ENCODE measurements around the gene NAP1L4. TPM values are rescaled to one million over a fixed set of nuclear protein-coding genes. Genes with fewer than 3 reads are reported as not detected.
A peak's percentile ranks its signal among the peaks of the same experiment; 100 is the strongest.

The NAP1L4 gene
- total and polyA plus RNA-seq, 5 donors: 132 to 188 (median 152) TPM

DNA sequence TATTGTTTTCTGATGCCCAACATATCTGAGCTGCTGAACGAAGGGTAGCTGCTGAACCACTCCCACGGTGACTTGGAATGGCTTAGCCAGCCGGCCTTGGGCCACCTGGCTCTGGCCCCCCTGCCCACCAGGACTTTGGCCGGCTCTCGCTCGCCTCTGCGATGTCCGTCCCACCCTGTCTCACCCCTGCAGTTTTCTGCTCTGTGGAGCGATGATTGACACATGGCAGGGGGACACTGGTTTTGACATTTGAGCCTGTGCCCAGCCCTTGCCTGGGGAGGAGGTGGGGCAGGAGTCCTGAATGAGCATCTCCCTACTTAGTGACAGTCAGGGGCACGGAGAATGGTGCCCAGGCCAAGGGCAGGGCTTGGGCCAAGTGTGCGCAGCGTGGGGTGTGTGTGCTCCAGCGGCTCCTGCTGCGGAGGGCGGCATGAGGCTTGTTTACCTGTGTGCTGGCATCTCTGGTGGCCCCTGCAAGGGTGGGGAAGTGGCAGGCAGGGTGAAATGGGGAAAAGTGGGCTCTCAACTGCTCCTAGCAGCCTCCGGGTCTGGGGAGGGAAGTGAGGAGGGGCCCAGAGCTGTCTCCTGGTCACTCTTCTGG is 90.8 kb downstream of the NAP1L4 start:
- ATAC-seq: peak; percentile 1 to 4
- peak in 1 of 3 donors; percentile 64 for DNase-seq
- peak overlapping the region; percentile 67 for H3K4me3 ChIP-seq (ENCODE audit: low read length)
- 77% methylated on average over 16 of the region's 16 CpGs for WGBS
- H3K4me1 ChIP-seq (ENCODE audit: control insufficient read depth, insufficient read depth, low read length): no peaks in the 10 kb centered on the region
- H3K9me3 ChIP-seq (ENCODE audit: control insufficient read depth, low read length): no peaks in the 10 kb centered on the region
- no peaks in the 10 kb centered on the region for H3K27me3 ChIP-seq (ENCODE audit: control insufficient read depth, insufficient read depth)
- H3K27ac ChIP-seq (ENCODE audit: low read length): peak overlapping the region; percentile 63
- intact Hi-C loops (cut with DNase I): no loop called here

GRCh38 chr11:2899080-2899783 is 92.9 kb downstream of the NAP1L4 start:
- Histone ChIP-seq H3K27ac (ENCODE audit: low read length) (no peak overlapping the region), H3K27me3 (ENCODE audit: control insufficient read depth, insufficient read depth) (no peaks in the 10 kb centered on the region), H3K9me3 (ENCODE audit: control insufficient read depth, low read length) (no peaks in the 10 kb centered on the region), H3K4me1 (ENCODE audit: control insufficient read depth, insufficient read depth, low read length) (no peaks in the 10 kb centered on the region), H3K4me3 (ENCODE audit: low read length) (no peak overlapping the region)
- peak in 1 of 3 donors; percentile 75 for DNase-seq
- 63% methylated on average over 13 of the region's 13 CpGs for WGBS
- no peak for ATAC-seq
- intact Hi-C loops (cut with DNase I): loop anchor here in 2 of 4 donors (10.0 kb wide), 2 partner anchors 474 to 594 kb away; partner anchors contain the start of genes C11orf21 (in 1 of the 2) and TSPAN32 (in 1 of the 2)

DNA sequence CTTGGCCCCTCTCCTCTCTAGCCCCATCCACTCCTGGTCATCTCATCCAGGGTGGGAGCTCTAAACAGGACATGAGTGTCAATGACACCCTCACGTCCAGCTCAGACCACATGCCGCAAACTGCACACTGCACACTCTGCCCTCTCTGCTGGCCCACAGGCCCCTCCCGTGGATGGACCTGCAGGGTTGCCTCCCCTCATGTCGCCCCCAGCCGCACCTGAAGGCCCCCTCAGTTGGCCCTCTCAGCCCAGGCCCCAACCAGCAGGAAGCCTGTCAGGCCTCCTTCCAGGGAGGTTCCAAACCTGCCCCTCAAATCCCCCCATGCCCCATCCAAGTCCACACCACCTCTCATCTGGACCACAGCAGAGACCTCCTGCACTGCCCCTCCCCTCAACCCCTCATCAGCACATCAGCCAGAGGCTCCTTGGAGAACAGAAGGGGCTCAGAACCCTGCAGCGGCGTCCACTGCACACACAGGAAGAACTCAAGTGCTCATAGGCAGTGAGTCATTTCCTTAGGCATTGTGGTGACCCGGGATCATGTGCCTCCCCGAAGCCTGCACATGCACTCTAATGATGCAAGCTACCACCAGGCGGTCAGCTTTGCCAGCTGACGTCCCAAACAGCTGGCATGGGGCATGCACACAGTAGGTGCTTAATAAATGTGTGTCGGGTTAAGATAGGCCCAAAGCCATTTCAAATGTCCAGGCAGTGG is 93.6 kb downstream of the NAP1L4 start:
- peak; percentile 63 to 76 (median 72) for DNase-seq
- H3K27ac ChIP-seq (ENCODE audit: low read length): no peak overlapping the region
- peak; percentile 10 to 61 for ATAC-seq
- H3K9me3 ChIP-seq (ENCODE audit: control insufficient read depth, low read length): no peaks in the 10 kb centered on the region
- no peaks in the 10 kb centered on the region for H3K4me1 ChIP-seq (ENCODE audit: control insufficient read depth, insufficient read depth, low read length)
- intact Hi-C loops (cut with DNase I): loop anchor here in 2 of 4 donors (10.0 kb wide), 2 partner anchors 474 to 594 kb away; partner anchors contain the start of genes C11orf21 (in 1 of the 2) and TSPAN32 (in 1 of the 2)
- WGBS: 62% methylated on average over 12 of the region's 12 CpGs
- no peaks in the 10 kb centered on the region for H3K27me3 ChIP-seq (ENCODE audit: control insufficient read depth, insufficient read depth)
- no peak overlapping the region for H3K4me3 ChIP-seq (ENCODE audit: low read length)

GRCh38 chr11:2897048-2897447 is 95.1 kb downstream of the NAP1L4 start:
- intact Hi-C loops (cut with DNase I): loop anchor here in 2 of 4 donors (10.0 kb wide), 2 partner anchors 472 to 592 kb away; partner anchors contain the start of genes C11orf21 (in 1 of the 2) and TSPAN32 (in 1 of the 2)
- H3K27ac ChIP-seq (ENCODE audit: low read length): no peak overlapping the region
- no peaks in the 10 kb centered on the region for H3K4me1 ChIP-seq (ENCODE audit: control insufficient read depth, insufficient read depth, low read length)
- H3K27me3 ChIP-seq (ENCODE audit: control insufficient read depth, insufficient read depth): no peaks in the 10 kb centered on the region
- WGBS: 90% methylated on average over 6 of the region's 6 CpGs
- DNase-seq: peak in 2 of 3 donors; percentile 54 to 55
- ATAC-seq: no peak
- H3K9me3 ChIP-seq (ENCODE audit: control insufficient read depth, low read length): no peaks in the 10 kb centered on the region
- H3K4me3 ChIP-seq (ENCODE audit: low read length): no peak overlapping the region

- H3K9me3 ChIP-seq (ENCODE audit: control insufficient read depth, low read length): no peaks in the 10 kb centered on the region
- WGBS: 72% methylated on average over 9 of the region's 9 CpGs
- H3K27me3 ChIP-seq (ENCODE audit: control insufficient read depth, insufficient read depth): no peaks in the 10 kb centered on the region
- no peak overlapping the region for H3K27ac ChIP-seq (ENCODE audit: low read length)
- H3K4me1 ChIP-seq (ENCODE audit: control insufficient read depth, insufficient read depth, low read length): peaks cover 4% of the 10 kb centered on the region
- DNase-seq: peak in 2 of 3 donors; percentile 29 to 40
- no peak for ATAC-seq
- H3K4me3 ChIP-seq (ENCODE audit: low read length): no peak overlapping the region
- intact Hi-C loops (cut with DNase I): loop anchor here in 2 of 4 donors (10.0 kb wide), 2 partner anchors 471 to 591 kb away; partner anchors contain the start of genes C11orf21 (in 1 of the 2) and TSPAN32 (in 1 of the 2)
Measured at GRCh38 chr11:2896047-2896446, 96.1 kb downstream of the NAP1L4 start.

Other genes with a start within 250 kb of the NAP1L4 start
- gene CDKN1C, start 106.6 kb downstream of the NAP1L4 start, total RNA-seq: 10 to 100 TPM; 16.1 to 26.3 (median 21.4) TPM
- 27.6 TPM for gene CDKN1C, start 106.6 kb downstream of the NAP1L4 start, polyA plus RNA-seq
- gene PHLDA2, start 62.9 kb downstream of the NAP1L4 start, total RNA-seq: 1 to 10 TPM in 1 of 4 donors, under 1 TPM in 2, not detected in 1; 0.57 to 2.1 (median 0.74) TPM
- 2.0 TPM for gene PHLDA2, start 62.9 kb downstream of the NAP1L4 start, polyA plus RNA-seq
- 10 to 100 TPM; 14.4 to 18.8 (median 16.5) TPM for gene CARS1, start 65.1 kb upstream of the NAP1L4 start, total RNA-seq
- 10.8 TPM for gene CARS1, start 65.1 kb upstream of the NAP1L4 start, polyA plus RNA-seq
- 10 to 100 TPM; 14.1 to 19.1 (median 15.4) TPM for gene OSBPL5, start 173.0 kb upstream of the NAP1L4 start, total RNA-seq
- gene OSBPL5, start 173.0 kb upstream of the NAP1L4 start, polyA plus RNA-seq: 10.3 TPM
- gene MRGPRG, start 226.5 kb upstream of the NAP1L4 start, total RNA-seq: not detected
- gene MRGPRG, start 226.5 kb upstream of the NAP1L4 start, polyA plus RNA-seq: not detected
- under 1 TPM in 3 of 4 donors, not detected in 1; 0.28 to 0.43 (median 0.38) TPM for gene MRGPRE, start 240.1 kb upstream of the NAP1L4 start, total RNA-seq
- 0.11 TPM for gene MRGPRE, start 240.1 kb upstream of the NAP1L4 start, polyA plus RNA-seq

All from right cardiac atrium (tissue), 5 donors.